ENCODE measurements around the gene FAM20A. TPM values are rescaled to one million over a fixed set of nuclear protein-coding genes. Genes with fewer than 3 reads are reported as not detected.

The FAM20A gene
- total RNA-seq: 0.74 and 1.0 TPM in 2 replicates

GRCh38 chr17:68600931-68601564 lies at the start of gene FAM20A:
TSS of gene FAM20A (minus strand) at chr17:68601367. CDS start at chr17:68600666, 701 bp downstream.

GRCh38 chr17:68512247-68512959 lies 88.8 kb downstream of the FAM20A start, which contains the start of gene PRKAR1A:
TSS of gene PRKAR1A (plus strand) at chr17:68512430. CDS start at chr17:68515400, 2,970 bp downstream.

Other genes starting within 250 kb of the FAM20A start
- gene WIPI1, start 143.9 kb downstream of the FAM20A start, total RNA-seq: 83.9 and 92.6 TPM in 2 replicates
- gene PRKAR1A, start 88.9 kb downstream of the FAM20A start, total RNA-seq: 157 and 162 TPM in 2 replicates